ENCODE measurements around the gene TXNRD2. TPM values are rescaled to one million over a fixed set of nuclear protein-coding genes. Genes with fewer than 3 reads are reported as not detected.

TXNRD2 gene
- total RNA-seq, 2 experiments from 2014 or later: 24.9 to 29.2 TPM

DNA sequence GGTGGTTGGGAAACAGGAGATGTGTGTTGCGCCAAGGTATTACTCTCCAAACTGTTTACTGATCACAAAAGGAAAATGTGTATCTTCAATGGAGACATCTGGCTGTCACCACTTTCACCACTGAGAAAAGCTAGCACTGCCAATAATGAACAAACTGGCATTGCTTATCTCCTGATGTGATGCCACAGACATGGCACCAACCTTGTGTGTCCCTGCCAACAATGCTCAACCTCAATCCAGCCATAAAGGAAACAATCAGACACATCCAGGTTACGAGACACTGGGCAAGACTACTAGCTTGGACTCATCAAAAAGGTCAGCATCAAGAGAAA lies 115.0 kb downstream of the TXNRD2 start:
- CTCF ChIA-PET: no interaction called here
- POLR2A ChIA-PET: no interaction called here

DNA sequence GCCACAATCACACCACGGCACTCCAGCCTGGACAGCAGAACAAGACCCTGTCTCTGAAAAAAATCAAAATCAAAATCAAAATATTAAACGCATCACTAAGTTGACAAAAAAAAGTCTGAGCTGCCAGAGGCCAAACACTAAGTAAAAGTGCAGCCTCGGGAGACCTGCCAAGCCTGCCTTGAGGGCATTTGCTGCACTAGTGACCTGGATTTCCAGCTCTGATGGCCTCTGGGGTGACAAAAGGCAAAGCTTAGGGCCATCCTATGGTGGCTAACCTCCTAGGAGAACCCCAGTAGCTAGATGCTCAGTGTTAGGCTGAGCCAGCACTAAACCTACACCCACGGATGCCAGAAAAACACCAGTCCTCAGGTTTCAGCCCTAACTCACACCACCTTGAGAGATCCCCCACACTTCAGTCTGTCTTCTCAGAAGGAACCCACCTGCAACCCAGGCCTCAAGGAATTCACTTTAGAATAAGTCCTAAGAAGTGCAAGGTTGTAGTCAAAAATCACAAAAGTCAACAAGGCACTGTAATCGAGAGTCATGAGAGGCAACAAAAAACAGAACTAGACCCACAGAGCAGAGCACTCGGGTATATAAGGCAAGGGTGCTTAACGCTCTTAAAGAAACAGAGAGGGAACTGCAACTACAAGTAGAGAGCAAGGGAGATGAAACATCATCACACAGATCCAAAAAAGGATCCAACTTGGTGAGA lies 115.6 kb downstream of the TXNRD2 start:
- CTCF ChIA-PET: no interaction called here

More for the DNA sequence above, 115.6 kb downstream of the TXNRD2 start:
- POLR2A ChIA-PET: no interaction called here

Other genes starting within 250 kb of the TXNRD2 start
- gene SEPTIN5, start 227.3 kb downstream of the TXNRD2 start, total RNA-seq: under 1 TPM; 0.38 to 0.86 TPM
- gene GP1BB, start 218.3 kb downstream of the TXNRD2 start, total RNA-seq: under 1 TPM in 1 of 2 experiments, not detected in 1; 0.15 TPM
- gene TBX1, start 181.0 kb downstream of the TXNRD2 start, total RNA-seq: not detected
- 10 to 100 TPM; 17.1 to 17.3 TPM for gene GNB1L, start 86.9 kb downstream of the TXNRD2 start, total RNA-seq
- gene RTL10, start 86.9 kb downstream of the TXNRD2 start, total RNA-seq: 10 to 100 TPM; 17.9 to 20.6 TPM
- gene COMT, start within 50 bp of the TXNRD2 start, total RNA-seq: 10 to 100 TPM; 92.1 to 96.2 TPM
- gene ARVCF, start 75.0 kb upstream of the TXNRD2 start, total RNA-seq: 1 to 10 TPM in 1 of 2 experiments, under 1 TPM in 1; 0.70 to 1.8 TPM
- gene TANGO2, start 79.3 kb upstream of the TXNRD2 start, total RNA-seq: 10 to 100 TPM; 21.3 to 23.0 TPM
- gene DGCR8, start 138.4 kb upstream of the TXNRD2 start, total RNA-seq: 10 to 100 TPM; 64.9 to 67.9 TPM
- gene RANBP1, start 174.3 kb upstream of the TXNRD2 start, total RNA-seq: 100 to 1,000 TPM; 446 to 470 TPM
- 100 to 1,000 TPM; 122 to 125 TPM for gene TRMT2A, start 175.4 kb upstream of the TXNRD2 start, total RNA-seq
- 10 to 100 TPM; 86.6 to 87.0 TPM for gene ZDHHC8, start 190.0 kb upstream of the TXNRD2 start, total RNA-seq
- not detected for gene CCDC188, start 209.2 kb upstream of the TXNRD2 start, total RNA-seq